ENCODE results near the gene PCSK2.

Gene PCSK2

GRCh38 chr20:17262786-17263185, 35.9 kb downstream of the PCSK2 start:
- DNase-seq = no peak

GRCh38 chr20:17273717-17274116, 46.9 kb downstream of the PCSK2 start:
- DNase-seq = no peak

- DNase-seq = no peak
Measured at GRCh38 chr20:17276101-17276500, 49.3 kb downstream of the PCSK2 start.

GRCh38 chr20:17281478-17281877, 54.6 kb downstream of the PCSK2 start:
- peak; percentile 33 for DNase-seq

- no peak for DNase-seq
Measured at GRCh38 chr20:17282501-17282900, 55.7 kb downstream of the PCSK2 start.

GRCh38 chr20:17287503-17287902, 60.7 kb downstream of the PCSK2 start:
- no peak for DNase-seq

- DNase-seq = no peak
Measured at GRCh38 chr20:17287998-17288397, 61.2 kb downstream of the PCSK2 start.

- no peak for DNase-seq
Measured at GRCh38 chr20:17295151-17295726, 68.4 kb downstream of the PCSK2 start.

GRCh38 chr20:17295991-17296390, 69.2 kb downstream of the PCSK2 start:
- no peak for DNase-seq

GRCh38 chr20:17298171-17298570, 71.3 kb downstream of the PCSK2 start:
- DNase-seq = no peak

GRCh38 chr20:17298751-17299150, 71.9 kb downstream of the PCSK2 start:
- no peak for DNase-seq

- no peak for DNase-seq
Measured at GRCh38 chr20:17300113-17300512, 73.3 kb downstream of the PCSK2 start.

GRCh38 chr20:17304774-17305173, 77.9 kb downstream of the PCSK2 start:
- no peak for DNase-seq

- no peak for DNase-seq
Measured at GRCh38 chr20:17306427-17306826, 79.6 kb downstream of the PCSK2 start.

GRCh38 chr20:17314264-17314663, 87.4 kb downstream of the PCSK2 start:
- DNase-seq = no peak

GRCh38 chr20:17315407-17316231, 88.8 kb downstream of the PCSK2 start:
- no peak for DNase-seq

- no peak for DNase-seq
Measured at GRCh38 chr20:17316316-17317038, 89.6 kb downstream of the PCSK2 start.

- no peak for DNase-seq
Measured at GRCh38 chr20:17317341-17317740, 90.5 kb downstream of the PCSK2 start.

GRCh38 chr20:17320456-17320855, 93.6 kb downstream of the PCSK2 start:
- no peak for DNase-seq

- DNase-seq = no peak
Measured at GRCh38 chr20:17326096-17326495, 99.3 kb downstream of the PCSK2 start.

- no peak for DNase-seq
Measured at GRCh38 chr20:17327185-17328148, 100.6 kb downstream of the PCSK2 start.

- no peak for DNase-seq
Measured at GRCh38 chr20:17334932-17335331, 108.1 kb downstream of the PCSK2 start.

- DNase-seq = no peak
Measured at GRCh38 chr20:17339000-17339399, 112.2 kb downstream of the PCSK2 start.
